HepG2 (cell line): ENCODE measurements around the gene HABP4. TPM values are rescaled to one million over a fixed set of nuclear protein-coding genes. Genes with fewer than 3 reads are reported as not detected.

Experiments
- FOXA1 ChIP-seq, 2 experiments: fragments of 450-650 bp in 1 of 2; sonication (generic) in 1 of 2; formaldehyde crosslinking in 1 of 2; IDR thresholded peaks; 2 replicates each; pipeline versions ENCODE4 v1.4.0 to v1.6.1; 2016 to 2020; ENCODE audit warnings: missing genetic modification reagents in 1 of 2
- FOXC1 ChIP-seq: sonication (generic); formaldehyde crosslinking; IDR thresholded peaks from 2 replicates; pipeline ENCODE4 v1.8.0; 2022; ENCODE audit warnings: mild to moderate bottlenecking, missing genetic modification reagents, borderline replicate concordance
- GLI4 ChIP-seq: sonication (generic); formaldehyde crosslinking; IDR thresholded peaks from 2 replicates; pipeline ENCODE4 v1.5.1; 2020; ENCODE audit warnings: missing genetic modification reagents, mild to moderate bottlenecking, moderate library complexity, borderline replicate concordance
- IKZF4 ChIP-seq: sonication (generic); formaldehyde crosslinking; IDR thresholded peaks from 2 replicates; pipeline ENCODE4 v1.5.1; 2020; ENCODE audit warnings: borderline replicate concordance, mild to moderate bottlenecking, low read depth, missing genetic modification reagents; ENCODE audit errors: not compliant biosample characterization
- MEF2D ChIP-seq: sonication (generic); formaldehyde crosslinking; IDR thresholded peaks from 2 replicates; pipeline ENCODE4 v1.5.1; 2020; ENCODE audit warnings: mild to moderate bottlenecking, missing genetic modification reagents
- RCOR2 ChIP-seq: IDR thresholded peaks from 2 replicates; pipeline ENCODE4 v1.6.1; 2016; ENCODE audit warnings: missing biosample characterization, missing genetic modification reagents
- RFX5 ChIP-seq: IDR thresholded peaks from 2 replicates; pipeline ENCODE4 v1.6.1; 2011; ENCODE audit warnings: low read depth, low read length, improper control_type of control experiment
- RNF2 ChIP-seq: fragments of 450-650 bp; conservative IDR thresholded peaks from 2 replicates; pipeline ENCODE4 v1.6.1; 2016; ENCODE audit warnings: low read depth
- ZEB1 ChIP-seq: IDR thresholded peaks from 2 replicates; pipeline ENCODE4 v1.6.1; 2012; ENCODE audit warnings: mild to moderate bottlenecking, low read depth, inconsistent platforms; ENCODE audit not compliant: insufficient replicate concordance
- ZNF20 ChIP-seq: sonication (generic); formaldehyde crosslinking; IDR thresholded peaks from 2 replicates; pipeline ENCODE4 v1.4.0; 2020; ENCODE audit warnings: mild to moderate bottlenecking, moderate library complexity, missing genetic modification reagents
- ZNF83 ChIP-seq: sonication (generic); formaldehyde crosslinking; IDR thresholded peaks from 2 replicates; pipeline ENCODE4 v1.4.0; 2020; ENCODE audit warnings: missing genetic modification reagents, mild to moderate bottlenecking, borderline replicate concordance
- ZZZ3 ChIP-seq: sonication (generic); formaldehyde crosslinking; IDR thresholded peaks from 2 replicates; pipeline ENCODE4 v1.4.0; 2020; ENCODE audit warnings: missing genetic modification reagents, mild to moderate bottlenecking, borderline replicate concordance
- polyA plus RNA-seq, 8 experiments: library from polyadenylated mRNA; depleted of rRNA in 3 of 8; stranded (reverse) in 7 of 8; unstranded in 1 of 8; fragments of >200 nt; fragmentation: Illumina TruSeq in 4 of 8; extraction: Trizol in 4 of 8; gene quantifications; 2 replicates each; pipeline versions ENCODE4 v1.2.1 to v1.2.3, GENCODE V29; 2011 to 2016; ENCODE audit warnings: low read depth in 4 of 8, missing spikeins in 1 of 8, mixed read lengths in 1 of 8; ENCODE audit not compliant: insufficient read depth in 1 of 8
- total RNA-seq, 5 experiments: library from RNA; depleted of rRNA; stranded (reverse); fragments of >200 nt; fragmentation: Illumina TruSeq; extraction: Trizol; gene quantifications; 2 replicates each; pipeline ENCODE4 v1.2.3, GENCODE V29; 2016; ENCODE audit warnings: low read depth in 1 of 5
- TF ChIP-seq, protein P1 (sequence below): sonication (generic); formaldehyde crosslinking; IDR thresholded peaks from 2 replicates; pipeline ENCODE4 v1.9.0; 2022; ENCODE audit warnings: low read depth, missing genetic modification reagents
- TF ChIP-seq, protein P2 (sequence below): sonication (generic); formaldehyde crosslinking; IDR thresholded peaks from 2 replicates; pipeline ENCODE4 v1.5.0; 2020; ENCODE audit warnings: missing genetic modification reagents, mild to moderate bottlenecking, borderline replicate concordance

HABP4 gene
- total and polyA plus RNA-seq, 2 of the 13 experiments (the other 11 are each of a cell fraction or from before 2014, with no cell fraction given), result 14.3 to 26.6 TPM

DNA sequence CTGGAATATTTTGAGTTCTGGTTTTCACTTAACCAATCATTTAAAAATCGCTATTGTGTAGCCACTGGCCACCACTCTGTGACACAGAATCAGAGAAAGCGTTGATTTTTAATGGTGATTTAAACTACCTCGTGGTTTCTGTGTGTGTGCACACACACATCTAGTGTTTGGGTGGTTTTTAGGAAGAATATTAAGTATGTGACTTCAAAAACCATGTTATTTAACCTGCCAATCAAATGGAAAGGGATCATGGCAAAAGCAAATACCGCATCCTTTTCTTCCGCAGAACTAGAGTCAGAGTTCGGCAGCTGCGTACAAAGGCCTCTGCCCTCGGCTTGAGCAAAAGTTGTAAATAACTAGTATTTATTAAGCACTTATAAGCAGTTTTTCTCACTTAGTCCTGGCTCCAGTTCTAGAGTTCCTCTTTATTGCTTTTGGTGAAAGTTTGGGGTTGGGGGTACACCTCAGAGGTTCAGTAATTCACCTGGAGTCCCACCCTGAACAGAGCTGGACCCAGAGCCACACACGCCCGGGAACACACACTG is 40.6 kb downstream of the HABP4 start (continued):
- TF ChIP-seq, protein P1, sequence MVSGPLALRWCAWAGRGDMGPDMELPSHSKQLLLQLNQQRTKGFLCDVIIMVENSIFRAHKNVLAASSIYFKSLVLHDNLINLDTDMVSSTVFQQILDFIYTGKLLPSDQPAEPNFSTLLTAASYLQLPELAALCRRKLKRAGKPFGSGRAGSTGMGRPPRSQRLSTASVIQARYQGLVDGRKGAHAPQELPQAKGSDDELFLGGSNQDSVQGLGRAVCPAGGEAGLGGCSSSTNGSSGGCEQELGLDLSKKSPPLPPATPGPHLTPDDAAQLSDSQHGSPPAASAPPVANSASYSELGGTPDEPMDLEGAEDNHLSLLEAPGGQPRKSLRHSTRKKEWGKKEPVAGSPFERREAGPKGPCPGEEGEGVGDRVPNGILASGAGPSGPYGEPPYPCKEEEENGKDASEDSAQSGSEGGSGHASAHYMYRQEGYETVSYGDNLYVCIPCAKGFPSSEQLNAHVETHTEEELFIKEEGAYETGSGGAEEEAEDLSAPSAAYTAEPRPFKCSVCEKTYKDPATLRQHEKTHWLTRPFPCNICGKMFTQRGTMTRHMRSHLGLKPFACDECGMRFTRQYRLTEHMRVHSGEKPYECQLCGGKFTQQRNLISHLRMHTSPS (CRISPR knock-in tag), result no peak
- TF ChIP-seq, protein P2, sequence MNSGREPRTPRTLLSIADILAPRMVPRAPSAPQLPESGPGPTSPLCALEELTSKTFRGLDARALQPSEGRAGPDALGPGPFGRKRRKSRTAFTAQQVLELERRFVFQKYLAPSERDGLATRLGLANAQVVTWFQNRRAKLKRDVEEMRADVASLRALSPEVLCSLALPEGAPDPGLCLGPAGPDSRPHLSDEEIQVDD (CRISPR knock-in tag), result no peak
- TF ChIP-seq MEF2D (CRISPR knock-in tag) (no peak), RCOR2 (no peak), ZNF20 (no peak), IKZF4 (CRISPR knock-in tag) (no peak), ZZZ3 (no peak), ZEB1 (no peak), GLI4 (no peak), RNF2 (no peak), ZNF83 (CRISPR knock-in tag) (no peak), RFX5 (no peak), FOXC1 (CRISPR knock-in tag) (no peak), FOXA1 (IDR thresholded peaks at IDR 0.05) (no peak), FOXA1 (CRISPR knock-in tag; IDR thresholded peaks at IDR 0.05) (peak; percentile 54; the same call in 1 of the 2 replicates)
